Large intestine (tissue), 12 donors: ENCODE data around the gene RPL10. TPM values are rescaled to one million over a fixed set of nuclear protein-coding genes. Genes with fewer than 3 reads are reported as not detected.

Source experiments
- DNase-seq, 2 donors: peaks; one replicate each; pipeline versions ENCODE4 v3.0.0 to v3.0.0-alpha.2; 2013
- H3K27ac ChIP-seq: one replicate; pipeline ENCODE4 v1.5.1; 2013; ENCODE audit warnings: low read length
- H3K27me3 ChIP-seq: 2 replicates; pipeline ENCODE4 v1.6.1; 2013; ENCODE audit warnings: low read length; ENCODE audit not compliant: control insufficient read depth, insufficient read depth
- H3K36me3 ChIP-seq: 2 replicates; pipeline ENCODE4 v1.6.1; 2013; ENCODE audit warnings: low read length; ENCODE audit not compliant: control insufficient read depth, insufficient read depth
- H3K4me1 ChIP-seq: one replicate; pipeline ENCODE4 v1.6.1; 2013; ENCODE audit warnings: low read length; ENCODE audit not compliant: control insufficient read depth, insufficient read depth
- H3K4me3 ChIP-seq: one replicate; pipeline ENCODE4 v1.5.1; 2013; ENCODE audit warnings: low read length
- H3K9me3 ChIP-seq: one replicate; pipeline ENCODE4 v1.6.1; 2013; ENCODE audit warnings: mild to moderate bottlenecking, low read depth, low read length, moderate library complexity; ENCODE audit not compliant: control insufficient read depth
- WGBS: methylation state at CpG from one replicate; pipeline ENCODE4 v1.1.5; 2013; ENCODE audit warnings: low lambda C conversion rate; ENCODE audit not compliant: insufficient coverage; 5-methylcytosine and 5-hydroxymethylcytosine counted together
- long read RNA-seq, 11 donors: transcript quantifications; one replicate each; lab custom pipeline, GENCODE V29; 2026
- polyA plus RNA-seq: library from polyadenylated mRNA; unstranded; fragments of 120-200 nt; gene quantifications from one replicate; pipeline ENCODE4 v1.2.1, GENCODE V29; 2013

Gene RPL10
- 5,173 TPM for polyA plus RNA-seq
- long read RNA-seq, donor 1, transcript RPL10-211 (5 exons, 802 nt), result minor isoform, 17 of 1,084 reads
- long read RNA-seq, donor 1, transcript RPL10-207 (7 exons, 657 nt), result minor isoform, 11 of 1,084 reads
- long read RNA-seq, donor 1, transcript RPL10-204 (7 exons, 2,318 nt), result minor isoform, 16 of 1,084 reads
- long read RNA-seq, donor 1, transcript RPL10-201 (6 exons, 2,278 nt), result major isoform, 707 of 1,084 reads
- long read RNA-seq, donor 1, partial matches to known transcripts, result 326 of 1,084 reads
- long read RNA-seq, donor 1, other reads (novel, unspliced or antisense), result 0 of 1,084 reads
- long read RNA-seq, donor 2, transcript RPL10-201 (6 exons, 2,278 nt), result major isoform, 542 of 1,084 reads
- long read RNA-seq, donor 2, transcript RPL10-204 (7 exons, 2,318 nt), result minor isoform, 25 of 1,084 reads
- long read RNA-seq, donor 2, transcript RPL10-207 (7 exons, 657 nt), result minor isoform, 39 of 1,084 reads
- long read RNA-seq, donor 2, transcript RPL10-211 (5 exons, 802 nt), result minor isoform, 57 of 1,084 reads
- long read RNA-seq, donor 2, partial matches to known transcripts, result 409 of 1,084 reads
- long read RNA-seq, donor 2, other reads (novel, unspliced or antisense), result 5 of 1,084 reads
- long read RNA-seq, donor 3, transcript RPL10-216 (5 exons, 1,369 nt), result minor isoform, 5 of 1,715 reads
- long read RNA-seq, donor 3, transcript RPL10-211 (5 exons, 802 nt), result minor isoform, 56 of 1,715 reads
- long read RNA-seq, donor 3, transcript RPL10-201 (6 exons, 2,278 nt), result major isoform, 887 of 1,715 reads
- long read RNA-seq, donor 3, transcript RPL10-204 (7 exons, 2,318 nt), result minor isoform, 52 of 1,715 reads
- long read RNA-seq, donor 3, partial matches to known transcripts, result 690 of 1,715 reads
- long read RNA-seq, donor 3, other reads (novel, unspliced or antisense), result 18 of 1,715 reads
- long read RNA-seq, donor 4, transcript RPL10-201 (6 exons, 2,278 nt), result major isoform, 205 of 324 reads
- long read RNA-seq, donor 4, transcript RPL10-204 (7 exons, 2,318 nt), result minor isoform, 7 of 324 reads
- long read RNA-seq, donor 4, transcript RPL10-207 (7 exons, 657 nt), result minor isoform, 7 of 324 reads
- long read RNA-seq, donor 4, partial matches to known transcripts, result 102 of 324 reads
- long read RNA-seq, donor 4, other reads (novel, unspliced or antisense), result 0 of 324 reads
- long read RNA-seq, donor 5, transcript RPL10-204 (7 exons, 2,318 nt), result minor isoform, 12 of 605 reads
- long read RNA-seq, donor 5, transcript RPL10-211 (5 exons, 802 nt), result minor isoform, 16 of 605 reads
- long read RNA-seq, donor 5, transcript RPL10-201 (6 exons, 2,278 nt), result major isoform, 381 of 605 reads
- long read RNA-seq, donor 5, partial matches to known transcripts, result 180 of 605 reads
- long read RNA-seq, donor 5, other reads (novel, unspliced or antisense), result 6 of 605 reads
- long read RNA-seq, donor 6, transcript RPL10-201 (6 exons, 2,278 nt), result major isoform, 915 of 1,528 reads
- long read RNA-seq, donor 6, transcript RPL10-204 (7 exons, 2,318 nt), result minor isoform, 27 of 1,528 reads
- long read RNA-seq, donor 6, transcript RPL10-211 (5 exons, 802 nt), result minor isoform, 45 of 1,528 reads
- long read RNA-seq, donor 6, transcript RPL10-207 (7 exons, 657 nt), result minor isoform, 6 of 1,528 reads
- long read RNA-seq, donor 6, partial matches to known transcripts, result 517 of 1,528 reads
- long read RNA-seq, donor 6, other reads (novel, unspliced or antisense), result 12 of 1,528 reads
- long read RNA-seq, donor 7, transcript RPL10-207 (7 exons, 657 nt), result minor isoform, 16 of 826 reads
- long read RNA-seq, donor 7, transcript RPL10-204 (7 exons, 2,318 nt), result minor isoform, 16 of 826 reads
- long read RNA-seq, donor 7, transcript RPL10-211 (5 exons, 802 nt), result minor isoform, 10 of 826 reads
- long read RNA-seq, donor 7, transcript RPL10-201 (6 exons, 2,278 nt), result major isoform, 595 of 826 reads
- long read RNA-seq, donor 7, partial matches to known transcripts, result 185 of 826 reads
- long read RNA-seq, donor 7, other reads (novel, unspliced or antisense), result 0 of 826 reads
- long read RNA-seq, donor 8, transcript RPL10-207 (7 exons, 657 nt), result minor isoform, 39 of 2,718 reads
- long read RNA-seq, donor 8, transcript RPL10-211 (5 exons, 802 nt), result minor isoform, 38 of 2,718 reads
- long read RNA-seq, donor 8, transcript RPL10-204 (7 exons, 2,318 nt), result minor isoform, 41 of 2,718 reads
- long read RNA-seq, donor 8, transcript RPL10-201 (6 exons, 2,278 nt), result major isoform, 1,890 of 2,718 reads
- long read RNA-seq, donor 8, partial matches to known transcripts, result 662 of 2,718 reads
- long read RNA-seq, donor 8, other reads (novel, unspliced or antisense), result 42 of 2,718 reads
- long read RNA-seq, donor 9, transcript RPL10-211 (5 exons, 802 nt), result minor isoform, 29 of 2,549 reads
- long read RNA-seq, donor 9, transcript RPL10-201 (6 exons, 2,278 nt), result major isoform, 1,784 of 2,549 reads
- long read RNA-seq, donor 9, transcript RPL10-204 (7 exons, 2,318 nt), result minor isoform, 50 of 2,549 reads
- long read RNA-seq, donor 9, transcript RPL10-207 (7 exons, 657 nt), result minor isoform, 30 of 2,549 reads
- long read RNA-seq, donor 9, partial matches to known transcripts, result 634 of 2,549 reads
- long read RNA-seq, donor 9, other reads (novel, unspliced or antisense), result 15 of 2,549 reads
- long read RNA-seq, donor 10, transcript RPL10-211 (5 exons, 802 nt), result minor isoform, 30 of 2,554 reads
- long read RNA-seq, donor 10, transcript RPL10-204 (7 exons, 2,318 nt), result minor isoform, 28 of 2,554 reads
- long read RNA-seq, donor 10, transcript RPL10-201 (6 exons, 2,278 nt), result major isoform, 1,831 of 2,554 reads
- long read RNA-seq, donor 10, transcript RPL10-207 (7 exons, 657 nt), result minor isoform, 24 of 2,554 reads
- long read RNA-seq, donor 10, partial matches to known transcripts, result 591 of 2,554 reads
- long read RNA-seq, donor 10, other reads (novel, unspliced or antisense), result 43 of 2,554 reads
- long read RNA-seq, donor 11, transcript RPL10-201 (6 exons, 2,278 nt), result major isoform, 823 of 1,180 reads
- long read RNA-seq, donor 11, transcript RPL10-207 (7 exons, 657 nt), result minor isoform, 13 of 1,180 reads
- long read RNA-seq, donor 11, transcript RPL10-211 (5 exons, 802 nt), result minor isoform, 17 of 1,180 reads
- long read RNA-seq, donor 11, transcript RPL10-204 (7 exons, 2,318 nt), result minor isoform, 23 of 1,180 reads
- long read RNA-seq, donor 11, partial matches to known transcripts, result 285 of 1,180 reads
- long read RNA-seq, donor 11, other reads (novel, unspliced or antisense), result 9 of 1,180 reads

DNA sequence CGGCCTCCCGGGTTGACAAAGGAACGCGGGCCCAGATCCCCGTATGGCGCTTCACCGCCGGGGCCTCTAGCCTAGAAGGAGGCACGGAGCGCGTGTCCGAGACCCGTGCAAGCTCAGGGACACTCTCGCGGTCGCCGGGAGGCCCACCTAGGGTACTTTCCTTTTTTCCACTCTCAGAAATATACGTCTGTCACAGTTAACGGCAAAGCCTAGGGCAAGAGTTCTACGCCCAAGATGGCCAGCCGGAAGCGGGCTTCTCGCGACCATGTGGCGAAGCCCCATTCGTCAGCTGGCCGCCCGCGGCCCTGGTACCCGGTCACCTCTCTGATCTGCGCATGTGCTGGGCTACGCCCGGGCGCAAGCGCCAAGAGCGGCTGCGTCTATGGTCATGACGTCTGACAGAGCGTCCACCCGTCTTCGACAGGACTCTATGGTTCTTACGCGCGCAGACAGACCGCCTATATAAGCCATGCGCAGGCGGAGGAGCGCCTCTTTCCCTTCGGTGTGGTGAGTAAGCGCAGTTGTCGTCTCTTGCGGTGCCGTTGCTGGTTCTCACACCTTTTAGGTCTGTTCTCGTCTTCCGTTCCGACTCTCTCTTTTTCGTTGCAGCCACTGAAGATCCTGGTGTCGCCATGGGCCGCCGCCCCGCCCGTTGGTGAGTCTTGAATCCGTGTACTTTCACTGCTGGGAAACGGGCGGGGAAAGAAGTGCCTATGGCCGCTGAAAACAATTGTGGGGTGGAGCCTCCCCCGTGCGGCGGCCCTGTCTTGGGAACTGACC is at the start of gene RPL10:
Gene RPL10, plus strand, starts transcription at position 490 of the 780 bp plus-strand sequence. Its CDS starts 143 bp downstream, at position 633.
- Histone ChIP-seq H3K36me3 (peaks cover 27% of the 10 kb centered on the region), H3K9me3 (no peaks in the 10 kb centered on the region), H3K27ac (peak within 1 kb of the TSS; percentile 100), H3K4me3 (peak within 1 kb of the TSS; percentile 99), H3K4me1 (peaks cover 15% of the 10 kb centered on the region), H3K27me3 (no peaks in the 10 kb centered on the region)
- WGBS, result no CpG with 5 or more reads among the region's 69 CpGs
- DNase-seq, result peak; percentile 96 to 97

DNA sequence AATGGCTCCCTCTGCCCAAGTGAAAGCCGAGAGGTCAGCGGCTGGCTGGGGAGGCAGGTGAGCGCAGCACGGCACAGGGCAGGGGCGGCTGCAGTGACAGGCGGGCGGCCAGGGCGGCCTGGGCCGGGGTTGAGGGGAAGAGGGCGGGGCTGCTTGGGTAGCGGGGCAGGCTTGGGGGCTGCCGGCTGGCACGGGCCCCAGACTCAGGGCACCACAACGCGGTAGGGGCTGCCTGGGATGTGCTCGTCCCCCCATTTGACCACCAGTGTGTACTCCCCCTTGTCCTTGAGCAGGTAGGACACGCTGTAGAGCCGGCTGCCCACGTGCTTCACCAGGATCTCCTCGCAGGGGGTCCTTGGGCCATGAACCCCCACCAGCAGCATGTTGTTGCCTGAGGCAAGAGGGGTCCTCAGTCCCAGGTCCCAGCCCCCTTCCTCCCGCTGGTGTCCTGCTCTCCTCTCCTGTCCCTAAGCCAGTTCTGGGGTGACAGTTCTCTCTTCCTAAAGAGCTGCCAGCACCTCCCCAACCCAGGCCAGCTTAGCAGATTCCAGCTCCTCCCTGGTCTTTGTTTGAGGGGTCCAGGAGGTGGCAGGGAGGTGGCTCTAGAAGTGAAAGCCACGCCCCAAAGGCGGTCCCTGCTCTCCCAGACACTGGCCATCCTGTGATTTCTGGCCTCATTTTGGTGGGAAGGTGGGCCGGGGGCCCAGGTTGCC is 49.4 kb upstream of the RPL10 start:
- H3K36me3 ChIP-seq, result peaks cover 28% of the 10 kb centered on the region
- H3K27ac ChIP-seq, result no peak overlapping the region
- no peak overlapping the region for H3K4me3 ChIP-seq
- peaks cover 2% of the 10 kb centered on the region for H3K4me1 ChIP-seq
- WGBS, result no CpG with 5 or more reads among the region's 24 CpGs
- no peaks in the 10 kb centered on the region for H3K9me3 ChIP-seq
- H3K27me3 ChIP-seq, result no peaks in the 10 kb centered on the region
- no peak for DNase-seq

DNA sequence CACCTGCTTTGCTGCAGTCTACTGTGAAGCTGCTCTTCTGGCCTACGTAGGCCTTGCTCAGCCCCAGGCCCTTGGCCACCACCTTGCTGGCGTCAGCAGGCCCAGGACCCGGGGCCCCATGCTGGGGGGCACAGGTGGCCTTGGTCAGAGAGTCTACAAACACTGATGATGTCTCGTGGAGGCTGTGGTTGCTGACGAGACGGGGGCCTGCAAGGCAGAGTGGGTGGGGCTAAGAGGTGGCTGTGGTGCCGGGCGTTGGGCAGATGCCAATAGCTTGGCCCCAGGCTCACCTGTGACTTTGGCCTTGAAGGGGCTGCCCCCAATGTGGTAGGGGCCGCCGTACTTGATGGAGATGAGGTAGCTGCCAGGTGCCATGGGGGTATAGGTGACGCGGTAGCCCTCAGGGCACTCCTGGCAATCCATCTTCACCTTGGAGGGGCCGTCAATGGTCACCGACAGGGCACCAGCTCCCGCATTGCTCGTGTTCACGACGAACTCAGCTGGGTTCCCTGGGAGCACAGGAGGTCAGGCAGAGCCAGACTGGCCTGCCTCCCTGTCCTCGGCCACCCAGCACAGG is 48.7 kb upstream of the RPL10 start:
- no peak for DNase-seq
- Histone ChIP-seq H3K4me3 (no peak overlapping the region), H3K36me3 (peaks cover 29% of the 10 kb centered on the region), H3K27ac (no peak overlapping the region), H3K9me3 (no peaks in the 10 kb centered on the region), H3K27me3 (no peaks in the 10 kb centered on the region), H3K4me1 (peaks cover 2% of the 10 kb centered on the region)
- WGBS, result no CpG with 5 or more reads among the region's 19 CpGs

DNA sequence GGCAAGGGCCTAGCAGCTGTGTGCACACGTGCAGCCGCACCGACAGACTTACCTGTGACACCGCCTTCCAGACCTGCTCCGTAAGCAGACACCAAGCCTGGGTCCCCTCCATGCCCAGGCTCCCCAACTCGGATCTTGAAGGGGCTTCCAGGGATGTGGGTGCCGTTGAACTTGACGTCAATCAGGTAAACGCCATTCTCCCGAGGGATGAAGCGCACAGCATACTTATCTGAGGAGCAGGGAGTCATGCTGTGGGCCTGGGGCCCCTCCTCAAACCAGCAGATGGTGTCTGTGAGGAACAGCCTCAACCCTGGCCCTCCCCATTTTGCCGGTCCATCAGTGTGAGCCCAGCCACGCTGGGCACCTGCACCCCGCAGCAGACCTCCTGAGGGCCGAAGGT is 48.2 kb upstream of the RPL10 start:
- no peak overlapping the region for H3K27ac ChIP-seq
- H3K9me3 ChIP-seq, result no peaks in the 10 kb centered on the region
- H3K27me3 ChIP-seq, result no peaks in the 10 kb centered on the region
- peaks cover 29% of the 10 kb centered on the region for H3K36me3 ChIP-seq
- no CpG with 5 or more reads among the region's 15 CpGs for WGBS
- DNase-seq, result no peak
- no peak overlapping the region for H3K4me3 ChIP-seq
- H3K4me1 ChIP-seq, result peaks cover 2% of the 10 kb centered on the region

DNA sequence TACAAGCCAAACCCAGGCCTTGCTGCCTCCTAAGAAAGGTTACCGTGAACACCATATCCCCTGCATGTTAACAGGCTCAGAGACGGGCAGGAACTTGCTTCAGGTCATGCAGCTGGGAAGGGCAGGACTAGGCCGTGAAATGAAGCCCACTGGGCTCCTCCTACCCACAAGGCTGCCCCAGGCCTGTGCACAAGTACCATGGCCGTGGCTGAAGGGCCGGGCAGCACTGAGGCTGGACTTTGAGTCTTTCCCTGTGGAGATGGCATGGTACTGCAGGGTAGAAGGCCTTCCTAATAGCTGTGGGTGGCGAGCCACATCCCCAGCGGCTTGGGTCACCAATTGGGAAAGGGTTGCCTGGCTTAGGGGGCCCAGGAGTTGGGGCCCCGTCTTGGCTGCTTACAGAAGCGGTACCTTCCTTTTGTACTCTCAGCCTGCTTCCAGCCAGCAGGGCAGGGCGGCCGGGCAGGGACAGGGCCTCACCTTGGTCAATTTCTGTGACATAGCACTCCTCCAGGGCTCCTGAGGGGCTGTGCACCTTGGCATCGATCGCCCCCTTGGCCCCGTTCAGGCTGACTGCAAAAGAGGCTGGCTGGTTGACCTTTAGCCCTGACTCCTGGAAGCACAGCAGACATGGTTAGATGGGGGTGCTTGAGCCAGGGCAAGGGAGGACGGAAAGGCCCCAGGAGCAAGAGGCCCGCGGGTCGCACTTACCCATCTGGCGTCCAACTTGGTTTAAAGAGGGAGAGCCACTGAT is 47.6 kb upstream of the RPL10 start:
- Histone ChIP-seq H3K4me1 (peaks cover 2% of the 10 kb centered on the region), H3K36me3 (peaks cover 30% of the 10 kb centered on the region), H3K27ac (no peak overlapping the region)

DNA sequence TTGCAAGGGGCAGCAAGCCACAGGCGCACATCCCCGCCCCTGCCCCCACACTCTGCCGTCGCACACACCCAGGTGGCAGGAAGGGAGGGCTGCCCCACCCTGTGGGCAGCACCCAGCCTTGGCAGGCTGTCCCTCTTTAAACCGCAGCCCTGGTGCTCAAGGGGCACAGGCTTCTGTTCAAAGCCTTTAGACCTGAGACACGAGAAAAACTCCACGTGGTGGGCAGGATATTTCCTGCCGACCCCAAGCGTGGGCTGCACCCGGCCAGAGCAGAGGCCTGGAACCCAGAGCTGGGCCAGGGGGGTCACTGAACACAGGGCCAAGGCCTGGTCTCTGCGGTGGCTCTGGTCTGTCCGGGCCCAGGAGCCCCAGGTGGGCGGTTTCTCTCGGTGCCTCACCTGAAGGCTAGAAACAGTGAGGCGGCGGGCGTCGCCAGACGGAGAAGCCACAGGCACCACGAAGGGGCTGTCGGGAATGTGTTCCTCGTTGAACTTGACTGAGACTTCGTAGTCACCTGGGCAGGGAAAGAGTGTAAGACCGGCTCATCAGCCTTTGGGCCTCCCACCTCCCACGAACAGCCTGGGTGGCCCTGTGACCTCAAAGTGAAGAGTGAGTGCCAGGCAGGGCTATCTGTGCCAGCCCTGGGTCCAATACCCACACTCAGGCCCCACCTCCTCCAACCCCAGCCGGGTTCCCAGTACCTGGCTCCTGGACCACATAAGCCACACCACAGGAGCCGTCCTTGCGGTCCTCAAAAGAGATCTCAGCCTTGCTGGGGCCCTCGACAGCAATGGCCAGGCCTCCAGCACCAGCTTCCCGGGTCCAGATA is 46.8 kb upstream of the RPL10 start:
- Histone ChIP-seq H3K4me3 (no peak overlapping the region), H3K27me3 (no peaks in the 10 kb centered on the region), H3K36me3 (peaks cover 33% of the 10 kb centered on the region), H3K4me1 (peaks cover 2% of the 10 kb centered on the region), H3K27ac (no peak overlapping the region), H3K9me3 (no peaks in the 10 kb centered on the region)
- no peak for DNase-seq
- no CpG with 5 or more reads among the region's 30 CpGs for WGBS

More for the DNA sequence above, 47.6 kb upstream of the RPL10 start:
- WGBS, result no CpG with 5 or more reads among the region's 19 CpGs
- no peaks in the 10 kb centered on the region for H3K27me3 ChIP-seq
- no peak overlapping the region for H3K4me3 ChIP-seq
- H3K9me3 ChIP-seq, result no peaks in the 10 kb centered on the region
- DNase-seq, result no peak
